IMR-90 (cell line): Measurements from ENCODE around the gene RANBP9.

Source experiments
- MAFK ChIP-seq: IDR thresholded peaks from 2 replicates; pipeline ENCODE4 v1.6.1; 2012; ENCODE audit warnings: low read depth, low read length, improper control_type of control experiment
- RAD21 ChIP-seq: IDR thresholded peaks from 2 replicates; pipeline ENCODE4 v1.6.1; 2012; ENCODE audit warnings: low read length, improper control_type of control experiment
- RCOR1 ChIP-seq: IDR thresholded peaks from 2 replicates; pipeline ENCODE4 v1.6.1; 2012; ENCODE audit warnings: mild to moderate bottlenecking, low read length, improper control_type of control experiment; ENCODE audit not compliant: insufficient replicate concordance
- SMC3 ChIP-seq: fragments of 150-350 bp; IDR thresholded peaks from 2 replicates; pipeline ENCODE4 v1.6.1; 2016; ENCODE audit warnings: low read depth, mild to moderate bottlenecking, antibody characterized with exemption, low read length, moderate library complexity
- TF ChIP-seq, protein P1 (sequence below): conservative IDR thresholded peaks from 2 replicates; pipeline ENCODE4 v1.5.1; 2012; ENCODE audit warnings: mild to moderate bottlenecking, low read depth, low read length, improper control_type of control experiment

DNA sequence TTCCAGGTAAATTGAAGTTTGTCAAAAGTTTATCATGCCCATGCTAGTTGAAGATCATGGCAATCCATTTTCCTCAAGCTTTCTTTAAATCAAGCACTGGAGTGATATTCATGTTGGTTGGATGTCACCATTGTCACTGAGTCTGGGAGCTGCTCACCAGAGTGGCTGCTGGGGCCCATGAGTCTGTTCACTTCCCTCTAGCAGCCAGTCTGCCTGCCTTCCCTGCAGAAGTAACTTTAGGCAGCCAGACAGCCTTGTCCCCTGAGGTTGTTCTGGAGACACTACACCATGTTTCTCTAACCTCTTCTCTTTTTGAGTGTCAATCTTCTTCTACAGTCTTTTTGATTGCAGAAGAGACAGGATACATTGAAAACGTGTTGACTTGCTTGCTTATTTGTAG lies 131.7 kb downstream of the RANBP9 start:
- TF ChIP-seq, protein P1, sequence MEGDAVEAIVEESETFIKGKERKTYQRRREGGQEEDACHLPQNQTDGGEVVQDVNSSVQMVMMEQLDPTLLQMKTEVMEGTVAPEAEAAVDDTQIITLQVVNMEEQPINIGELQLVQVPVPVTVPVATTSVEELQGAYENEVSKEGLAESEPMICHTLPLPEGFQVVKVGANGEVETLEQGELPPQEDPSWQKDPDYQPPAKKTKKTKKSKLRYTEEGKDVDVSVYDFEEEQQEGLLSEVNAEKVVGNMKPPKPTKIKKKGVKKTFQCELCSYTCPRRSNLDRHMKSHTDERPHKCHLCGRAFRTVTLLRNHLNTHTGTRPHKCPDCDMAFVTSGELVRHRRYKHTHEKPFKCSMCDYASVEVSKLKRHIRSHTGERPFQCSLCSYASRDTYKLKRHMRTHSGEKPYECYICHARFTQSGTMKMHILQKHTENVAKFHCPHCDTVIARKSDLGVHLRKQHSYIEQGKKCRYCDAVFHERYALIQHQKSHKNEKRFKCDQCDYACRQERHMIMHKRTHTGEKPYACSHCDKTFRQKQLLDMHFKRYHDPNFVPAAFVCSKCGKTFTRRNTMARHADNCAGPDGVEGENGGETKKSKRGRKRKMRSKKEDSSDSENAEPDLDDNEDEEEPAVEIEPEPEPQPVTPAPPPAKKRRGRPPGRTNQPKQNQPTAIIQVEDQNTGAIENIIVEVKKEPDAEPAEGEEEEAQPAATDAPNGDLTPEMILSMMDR = no peak
- TF ChIP-seq MAFK (no peak), RAD21 (no peak), SMC3 (no peak), RCOR1 (no peak)
